Cardiac septum (tissue), 1 donor: Measurements from ENCODE around the gene CPM. TPM values are rescaled to one million over a fixed set of nuclear protein-coding genes. Genes with fewer than 3 reads are reported as not detected.

Experiments used
- DNase-seq: peaks from one replicate; pipeline ENCODE4 v3.0.0-alpha.2; 2020; ENCODE audit warnings: low spot score
- intact Hi-C: fragments of 100-400 bp; cut with DNase I; formaldehyde crosslinking; loops from one replicate; pipeline ENCODE4 v1.14.0; 2022
- total RNA-seq: library from RNA; stranded (reverse); fragmentation: NEBNext Ultra II Directional; extraction: Animal tissue kit (Norgen Biotek cat#: 25700); gene quantifications from one replicate; pipeline ENCODE4 v1.2.1, GENCODE V29; 2021
- donor health status: DM: no; HTN: no; CAD: no.

The CPM gene
- total RNA-seq, 1 donor from 2014 or later = 3.2 TPM

DNA sequence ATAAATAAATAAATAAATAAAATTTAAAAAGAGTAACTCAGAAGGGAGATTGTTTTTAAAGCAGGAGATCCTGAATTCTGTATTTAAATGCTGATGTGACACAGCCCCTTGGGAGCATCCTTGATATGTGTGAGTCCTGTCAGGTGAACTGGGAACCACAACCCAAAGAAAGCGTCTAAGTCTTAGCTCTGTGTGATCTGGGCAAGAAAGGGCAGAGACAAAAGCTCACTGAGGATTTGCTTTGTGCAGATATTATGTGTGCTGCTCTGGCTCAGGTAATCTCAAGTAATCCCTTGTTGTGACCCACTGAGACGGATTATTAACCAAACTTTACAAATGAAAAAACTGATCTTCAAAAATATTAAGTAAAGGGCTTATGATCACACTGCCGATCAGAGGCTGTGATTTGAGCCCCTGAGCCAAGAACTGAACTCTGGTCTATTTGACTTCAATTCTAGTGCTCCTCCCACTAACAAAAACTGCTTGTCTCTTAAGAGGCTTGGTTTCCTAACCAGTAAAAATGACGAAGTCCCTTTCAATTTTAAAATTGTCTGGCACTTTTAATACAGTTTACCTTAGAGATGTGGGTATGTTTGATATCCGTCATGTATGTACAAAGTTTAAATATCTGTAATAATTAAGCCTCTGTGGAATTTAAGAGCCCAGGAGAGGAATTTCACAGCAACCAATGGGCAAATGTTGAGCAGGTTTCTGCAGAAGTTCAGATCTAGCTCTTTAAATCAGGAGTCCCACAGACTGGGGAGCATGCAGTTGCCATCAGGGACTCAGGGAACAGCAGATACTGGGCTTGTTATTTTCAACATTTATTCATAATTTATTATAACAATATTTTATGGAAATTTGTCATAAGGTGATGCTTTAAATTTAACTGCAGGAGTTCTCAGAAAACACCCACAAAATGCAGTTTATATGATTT lies 46.1 kb downstream of the CPM start:
- intact Hi-C loops = no loop called here
- DNase-seq = no peak

DNA sequence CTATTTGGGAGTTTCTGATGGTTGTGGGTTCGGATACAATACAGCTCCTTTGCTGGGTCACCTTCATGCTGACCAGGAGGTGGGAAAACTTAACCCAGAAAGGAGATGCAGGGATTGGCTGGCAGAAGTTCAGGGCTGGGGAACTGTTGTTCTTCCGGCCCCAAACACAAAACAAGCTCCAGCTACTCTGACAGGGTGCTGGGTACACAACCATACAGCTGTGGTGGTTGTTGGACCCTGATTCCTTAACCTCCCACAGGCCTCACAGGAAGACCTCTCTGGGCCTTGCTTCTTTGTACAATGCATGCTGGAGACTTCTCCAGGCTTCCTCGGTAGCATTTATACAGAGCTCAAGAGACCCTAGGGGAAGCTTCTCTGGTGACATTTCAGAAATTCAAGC lies 47.6 kb downstream of the CPM start:
- intact Hi-C loops = no loop called here
- no peak for DNase-seq

DNA sequence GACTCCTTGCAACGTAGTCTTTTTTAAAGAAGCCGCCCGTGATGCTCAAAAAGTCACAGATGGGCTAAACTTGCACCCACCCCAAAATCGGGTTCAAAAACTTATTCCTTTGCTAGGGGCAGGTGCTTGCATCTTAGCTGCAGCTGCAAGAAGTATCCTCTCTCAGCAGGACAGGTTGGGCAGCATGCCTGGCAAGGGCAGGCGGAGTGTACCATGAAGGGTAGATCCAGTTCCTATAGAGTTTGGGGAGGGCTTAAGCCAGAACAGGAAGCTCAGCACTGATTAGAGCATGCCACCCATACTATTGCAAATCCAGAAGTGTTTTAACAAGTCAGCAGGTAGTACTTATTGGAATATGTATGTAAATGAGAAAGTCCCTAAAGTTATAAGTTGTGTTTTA lies 48.7 kb downstream of the CPM start:
- intact Hi-C loops = no loop called here
- no peak for DNase-seq

DNA sequence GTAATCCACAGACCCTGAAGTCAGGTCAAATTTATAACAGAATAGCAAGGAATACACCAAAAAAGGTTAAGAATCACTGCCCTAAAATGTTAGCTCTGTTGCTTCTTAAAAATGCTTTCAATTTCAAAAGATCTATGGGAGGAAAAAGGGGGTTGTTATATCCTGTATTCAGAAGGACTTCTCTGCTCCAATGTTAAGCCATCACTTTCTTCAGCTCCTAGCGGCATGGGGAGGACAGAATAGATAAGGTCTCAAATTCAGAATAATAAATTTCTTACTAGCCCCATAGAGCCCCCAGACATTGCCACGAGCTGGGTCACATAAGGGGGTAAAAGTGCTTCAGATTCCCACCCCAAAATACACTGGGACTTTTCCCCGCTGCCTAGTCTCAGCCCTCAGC lies 49.8 kb downstream of the CPM start:
- intact Hi-C loops = no loop called here
- no peak for DNase-seq

DNA sequence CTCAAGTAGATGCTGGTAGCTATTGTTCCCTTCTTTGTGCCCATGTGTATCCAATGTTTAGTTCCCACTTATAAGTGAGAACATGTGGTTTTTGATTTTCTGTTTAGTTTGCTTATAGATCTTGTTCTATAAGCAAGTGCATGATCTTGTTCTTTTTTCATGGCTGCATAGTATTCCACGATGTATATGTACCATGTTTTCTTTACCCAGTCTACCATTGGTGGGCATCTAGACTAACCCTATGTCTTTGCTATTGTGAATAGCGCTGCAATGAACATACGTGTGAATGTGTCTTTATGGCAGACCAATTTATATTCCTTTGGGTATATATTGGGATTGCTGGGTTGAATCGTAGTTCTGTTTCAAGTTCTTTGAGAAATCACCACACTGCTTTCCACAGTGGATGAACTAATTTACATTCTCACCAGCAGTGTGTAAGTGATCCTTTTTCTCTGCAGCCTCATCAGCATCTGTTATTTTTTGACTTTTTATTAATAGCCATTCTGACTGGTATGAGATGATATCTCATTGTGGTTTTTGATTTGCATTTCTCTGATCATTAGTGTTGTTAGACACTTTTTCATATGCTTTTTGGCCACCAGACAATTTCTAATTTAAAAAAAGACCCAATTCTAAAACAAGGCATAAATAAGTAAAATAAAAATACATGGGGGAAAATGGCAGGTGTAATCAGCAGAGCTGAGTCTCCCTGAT lies 50.6 kb downstream of the CPM start:
- no peak for DNase-seq
- intact Hi-C loops = no loop called here

DNA sequence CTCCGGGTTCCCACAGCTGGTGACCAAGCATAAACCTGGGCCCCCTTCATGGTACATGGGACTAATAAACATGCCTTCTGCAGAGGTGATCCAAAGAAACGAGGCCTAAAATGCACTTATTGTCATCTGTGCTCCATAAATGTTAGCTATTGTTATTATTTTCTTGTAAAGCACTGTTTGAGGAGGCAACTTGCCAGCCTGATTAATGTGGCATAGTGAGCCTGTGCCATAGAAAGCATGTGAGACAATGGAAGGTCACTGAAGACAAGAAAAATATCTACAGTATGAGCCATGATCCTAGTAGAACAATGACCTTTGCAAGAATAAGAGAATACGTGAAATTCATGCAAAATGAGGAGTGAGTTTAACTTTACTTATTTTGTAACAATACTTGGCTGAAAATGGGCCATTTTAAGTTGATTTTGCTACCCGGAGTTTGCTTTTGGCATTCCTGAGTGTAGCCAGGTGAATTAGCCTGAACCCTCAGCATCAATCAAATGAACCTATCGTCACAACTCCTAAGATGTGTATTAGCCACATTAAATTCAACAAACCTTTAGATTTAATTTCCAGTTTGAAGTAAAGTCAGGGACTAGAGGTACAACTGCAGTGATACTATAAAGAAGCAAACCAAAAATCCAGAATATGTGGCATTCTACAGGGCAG lies 52.2 kb downstream of the CPM start:
- intact Hi-C loops = no loop called here
- no peak for DNase-seq

DNA sequence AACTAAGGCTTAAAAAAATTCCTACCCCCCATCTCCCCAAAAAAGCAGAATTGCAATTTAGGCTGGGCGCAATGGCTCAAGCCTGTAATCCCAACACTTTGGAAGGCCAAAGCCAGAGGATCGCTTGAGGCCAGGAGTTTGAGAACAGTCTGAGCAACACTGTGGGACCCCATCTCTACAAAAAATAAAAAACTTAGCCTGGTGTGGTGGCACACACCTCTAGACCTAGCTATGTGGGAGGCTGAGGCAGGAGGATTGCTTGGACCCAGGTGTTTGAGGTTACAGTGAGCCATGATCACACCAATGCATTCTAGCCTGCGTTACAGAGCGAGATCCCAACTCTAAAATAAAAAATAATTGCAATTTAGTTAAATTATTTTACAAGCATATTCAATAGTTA lies 54.1 kb downstream of the CPM start:
- no peak for DNase-seq
- intact Hi-C loops = no loop called here

DNA sequence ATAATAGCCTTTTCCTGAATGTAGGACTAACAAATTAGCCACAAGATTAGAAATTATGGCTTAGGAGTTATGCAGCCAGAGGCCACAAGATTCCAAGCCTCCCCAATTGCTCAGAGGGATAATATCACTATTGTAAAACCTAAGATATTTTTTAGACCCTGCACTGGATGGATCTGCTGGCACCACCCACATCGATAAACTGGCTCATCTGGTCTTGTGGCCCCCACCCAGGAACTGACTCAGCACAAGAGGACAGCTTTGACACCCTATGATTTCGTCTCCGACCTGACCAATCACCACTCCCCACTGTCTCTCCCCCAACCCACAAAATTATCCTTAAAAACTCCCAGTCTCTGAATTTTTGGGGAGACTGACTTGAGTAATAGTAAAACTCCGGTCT lies 54.7 kb downstream of the CPM start:
- intact Hi-C loops = no loop called here
- no peak for DNase-seq

DNA sequence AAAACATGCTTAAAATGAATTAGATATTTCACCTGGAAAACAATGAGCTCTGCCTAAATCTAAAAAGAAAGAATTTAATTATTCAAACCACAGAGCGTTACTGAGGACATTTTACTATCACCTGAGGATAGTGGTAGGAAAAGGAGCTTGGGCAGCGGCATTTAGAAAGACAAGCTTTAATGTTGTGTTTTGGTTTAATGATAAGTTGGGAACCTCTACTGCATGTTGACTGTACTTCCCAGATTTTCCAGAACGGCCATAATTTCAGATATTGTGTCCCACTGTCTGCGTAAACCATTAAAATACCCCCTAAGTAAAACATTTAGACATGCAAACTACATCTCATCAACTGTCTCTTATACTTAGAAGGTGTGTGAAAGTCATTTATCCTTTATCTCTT lies 55.4 kb downstream of the CPM start:
- no peak for DNase-seq
- intact Hi-C loops = no loop called here

DNA sequence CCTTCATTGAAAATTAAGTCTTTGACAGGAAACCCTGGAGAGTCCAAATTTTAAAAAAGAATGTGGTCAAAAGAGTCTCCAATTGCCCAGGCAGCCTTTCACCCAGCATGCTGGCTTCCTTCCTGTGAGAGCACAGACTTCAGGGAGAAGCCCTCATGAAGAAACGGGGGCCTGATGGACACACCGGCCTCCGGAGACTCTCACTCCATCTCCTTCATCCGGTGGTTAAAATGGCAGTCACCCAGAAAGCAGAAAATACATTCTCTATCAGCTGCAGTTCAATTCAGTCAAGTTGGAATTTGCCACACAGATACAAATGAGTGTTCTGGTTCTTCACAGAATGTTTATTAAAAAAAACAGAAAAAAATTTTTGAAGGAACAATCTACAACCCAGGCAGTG lies 56.5 kb downstream of the CPM start:
- DNase-seq = no peak
- intact Hi-C loops = no loop called here

DNA sequence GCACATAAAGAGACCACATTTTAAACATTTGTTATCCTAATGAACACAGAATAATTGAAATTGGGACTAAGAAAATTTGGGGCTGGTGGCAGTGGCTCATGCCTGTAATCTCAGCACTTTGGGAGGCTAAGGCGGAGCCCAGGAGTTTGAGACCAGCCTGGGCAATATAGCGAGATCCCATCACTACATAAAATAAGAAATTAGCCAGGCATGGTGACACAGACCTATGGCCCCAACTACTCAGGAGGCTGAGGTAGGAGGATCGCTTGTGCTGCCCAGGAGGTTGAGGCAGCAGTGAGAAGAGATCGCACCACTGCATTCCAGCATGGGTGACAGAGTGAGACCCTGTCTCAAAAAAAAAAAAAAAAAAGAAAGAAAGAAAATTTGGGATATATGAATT lies 59.7 kb downstream of the CPM start:
- no peak for DNase-seq
- intact Hi-C loops = no loop called here

DNA sequence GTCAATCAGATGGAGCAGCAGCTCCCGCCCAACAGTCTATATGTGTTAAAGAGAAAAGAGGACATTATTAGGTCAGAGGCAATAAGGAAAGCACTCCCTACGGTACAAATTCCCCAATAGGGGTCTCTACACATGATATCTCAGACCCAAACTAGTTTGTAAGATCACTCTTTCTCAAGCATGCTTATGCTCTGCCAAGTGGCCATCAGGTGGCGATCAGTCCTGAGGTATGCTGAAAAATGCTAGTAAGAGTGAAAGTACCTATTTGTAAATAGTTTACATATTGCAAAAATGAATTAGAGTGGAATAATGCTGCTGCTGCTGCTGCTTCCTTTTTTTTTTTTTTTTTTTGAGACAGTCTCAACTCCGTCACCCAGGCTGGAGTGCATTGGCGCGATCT lies 61.0 kb downstream of the CPM start:
- no peak for DNase-seq
- intact Hi-C loops = no loop called here

DNA sequence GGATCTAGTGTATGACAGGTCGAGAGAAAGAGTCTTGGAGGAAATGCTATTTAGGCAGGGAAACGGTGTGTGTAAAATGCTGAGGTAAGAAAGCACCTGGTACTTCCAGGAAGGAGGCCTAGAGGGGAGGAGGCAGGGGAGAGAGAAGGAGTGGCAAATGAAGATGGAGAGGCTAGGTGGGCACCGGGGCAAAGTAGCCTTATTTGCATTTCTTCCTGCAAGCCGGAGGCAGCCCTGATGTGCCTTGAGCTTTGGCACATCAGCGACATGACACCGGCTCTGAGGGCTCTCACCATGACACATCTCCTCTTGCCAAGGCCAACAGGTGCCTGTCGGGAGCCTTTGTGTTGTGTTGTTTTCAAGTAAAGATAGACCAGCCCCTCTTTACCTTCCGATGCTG lies 61.6 kb downstream of the CPM start:
- intact Hi-C loops = no loop called here
- DNase-seq = no peak

DNA sequence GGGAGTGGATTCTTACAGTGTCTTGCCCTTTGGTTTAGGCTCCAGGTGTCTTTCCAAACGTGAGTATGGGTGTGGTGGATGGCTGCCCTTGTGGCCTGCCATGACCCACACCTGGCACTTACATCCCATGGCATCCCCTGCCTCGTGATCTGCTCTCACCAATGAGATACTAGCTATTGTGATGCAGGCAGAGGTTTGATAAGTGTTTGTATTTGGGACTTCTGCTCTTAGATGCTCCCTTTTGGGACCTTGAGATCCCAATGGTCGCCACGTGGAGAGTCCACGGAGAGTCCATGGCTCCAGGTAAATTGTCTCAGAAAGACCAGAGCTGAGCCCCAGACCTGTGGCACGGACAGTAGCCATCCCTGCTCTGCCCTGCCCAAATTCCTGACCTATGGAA lies 62.5 kb downstream of the CPM start:
- intact Hi-C loops = no loop called here
- DNase-seq = no peak

DNA sequence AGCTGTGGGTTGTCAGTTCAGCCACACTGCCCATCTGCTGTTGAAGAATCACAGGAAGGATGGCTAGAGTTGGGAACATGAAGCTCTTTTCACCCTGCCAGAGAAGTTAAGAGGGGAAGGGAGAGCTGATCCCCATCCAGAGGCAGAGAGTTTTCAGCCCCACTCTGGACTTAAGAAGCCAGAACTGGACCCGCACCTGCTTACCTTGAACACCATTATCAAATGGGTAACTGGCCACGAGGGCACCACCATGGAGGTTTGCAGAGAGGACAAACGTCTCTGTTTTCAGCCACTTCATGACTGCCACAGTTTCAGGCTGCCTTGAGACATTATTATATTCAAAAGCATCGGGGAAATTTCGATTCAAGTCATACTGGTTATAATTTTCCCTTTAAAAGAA lies 63.0 kb downstream of the CPM start:
- intact Hi-C loops = no loop called here
- no peak for DNase-seq

DNA sequence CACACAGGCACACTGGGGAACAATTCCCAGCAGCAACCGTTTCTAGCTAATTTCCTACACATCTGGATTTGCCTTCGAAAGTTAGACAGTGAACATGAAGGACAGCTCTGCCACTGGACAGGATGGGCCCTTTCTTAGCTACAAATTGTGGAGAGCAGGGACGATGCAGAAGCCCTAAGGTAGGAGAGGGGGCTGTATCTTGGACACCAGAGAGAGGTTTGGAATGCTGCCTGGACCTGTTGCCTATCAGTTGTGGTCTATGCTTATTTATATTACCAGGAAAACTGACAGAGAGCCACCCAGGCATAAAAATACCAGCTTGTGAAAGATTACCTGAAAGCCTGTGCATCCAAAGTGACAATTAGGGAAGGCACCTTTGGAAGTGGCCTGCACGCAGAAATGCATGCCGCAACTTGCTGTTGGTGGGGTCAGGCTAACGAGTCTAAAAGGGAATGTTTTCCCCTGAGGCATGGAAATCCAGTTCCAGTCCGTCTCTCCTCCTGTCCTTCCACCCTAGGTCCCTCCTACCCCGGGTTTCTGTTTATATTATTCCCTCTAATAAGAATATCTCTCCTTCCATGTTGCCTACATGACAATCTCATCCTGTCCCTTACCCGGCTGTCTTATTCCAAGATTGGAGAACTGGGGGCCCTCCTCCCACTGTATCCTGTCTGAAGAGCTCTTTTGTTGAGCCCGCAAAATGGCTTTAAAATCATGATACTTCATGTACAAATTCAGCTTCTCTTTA lies 64.8 kb downstream of the CPM start:
- intact Hi-C loops = no loop called here
- DNase-seq = no peak

DNA sequence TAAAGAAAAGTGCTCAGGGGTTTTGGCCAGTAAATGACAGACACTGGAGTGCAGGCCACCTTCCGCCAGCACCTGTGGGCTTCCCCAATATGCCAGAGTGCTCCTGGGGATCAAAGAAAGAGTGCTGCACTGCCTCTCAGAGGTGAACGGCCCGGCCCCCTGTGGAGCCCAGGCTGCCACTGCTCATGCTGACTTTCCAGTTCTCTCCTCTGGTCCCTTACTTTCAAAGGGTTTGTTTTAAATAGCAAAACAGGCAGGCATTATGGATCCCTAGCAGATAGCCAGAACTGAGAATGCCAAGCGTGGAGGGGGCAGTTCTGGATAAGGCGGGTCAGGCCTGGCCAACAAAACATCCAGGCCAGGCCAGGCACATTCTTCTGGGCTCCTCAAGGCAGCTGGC lies 65.4 kb downstream of the CPM start:
- intact Hi-C loops = no loop called here

DNA sequence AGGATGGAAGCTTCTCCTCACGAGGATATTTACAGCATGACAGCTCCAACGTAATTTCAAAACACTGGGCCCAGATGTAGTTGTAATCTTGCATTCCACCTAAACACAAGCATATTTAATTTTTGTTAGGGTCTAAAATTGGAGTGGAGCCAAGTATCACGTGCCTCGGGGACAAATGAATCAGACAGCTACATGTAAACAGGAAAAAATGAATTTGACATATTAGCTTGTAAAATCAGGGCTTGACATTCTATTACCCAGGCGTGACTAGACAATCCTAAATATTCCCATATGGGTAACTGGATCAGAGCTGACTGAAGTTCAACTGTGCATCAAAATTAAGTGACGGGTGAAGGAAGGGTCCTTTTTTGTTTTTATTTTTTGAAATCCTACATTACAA lies 66.0 kb downstream of the CPM start:
- intact Hi-C loops = no loop called here

More for the DNA sequence above, 65.4 kb downstream of the CPM start:
- no peak for DNase-seq

DNA sequence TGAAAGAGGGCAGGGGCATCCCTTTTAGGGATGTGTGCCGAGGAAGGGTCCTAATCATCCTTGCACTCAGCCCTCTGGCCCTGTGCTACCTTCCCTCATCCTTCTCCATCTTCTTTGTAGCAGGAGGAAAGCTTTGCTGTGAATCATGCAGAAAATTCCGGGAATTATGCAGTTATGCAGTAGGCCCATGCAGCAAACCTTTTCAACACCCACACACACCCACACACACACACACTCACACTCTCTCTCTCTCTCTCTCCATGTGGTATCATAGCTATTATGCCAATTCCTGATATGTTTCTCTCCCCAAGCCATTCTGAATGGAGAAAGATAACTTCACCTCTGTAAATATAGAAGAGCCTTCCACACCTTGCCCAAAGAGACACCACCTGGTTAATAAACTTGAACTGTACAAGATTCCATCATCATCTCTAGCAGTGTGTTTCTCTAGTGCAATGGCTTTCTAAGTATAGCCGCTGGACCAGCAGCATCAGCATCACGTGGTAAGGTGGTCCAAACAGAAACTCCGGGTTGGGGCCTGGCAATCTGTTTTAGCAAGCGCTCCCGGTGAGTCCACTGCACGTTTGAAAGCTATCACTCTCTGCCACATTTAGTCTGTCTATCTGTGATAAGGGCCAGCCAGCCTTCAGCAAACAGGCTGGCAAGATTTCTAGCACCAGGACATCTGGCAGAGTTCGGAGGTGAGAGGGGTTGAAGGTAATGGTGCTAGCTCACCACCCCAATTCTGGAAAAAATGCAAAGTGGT lies 67.4 kb downstream of the CPM start:
- intact Hi-C loops = loop anchor here (2.0 kb wide), 1 partner anchor 203 kb away; no protein-coding TSS in a partner anchor
- no peak for DNase-seq

More for the DNA sequence above, 66.0 kb downstream of the CPM start:
- no peak for DNase-seq
